AG08395 (cell line): ENCODE results near the gene TRPM5.

Experiments used
- DNase-seq: peaks from one replicate; pipeline ENCODE4 v3.0.0; 2012; ENCODE audit warnings: mixed read lengths, low spot score

The TRPM5 gene

DNA sequence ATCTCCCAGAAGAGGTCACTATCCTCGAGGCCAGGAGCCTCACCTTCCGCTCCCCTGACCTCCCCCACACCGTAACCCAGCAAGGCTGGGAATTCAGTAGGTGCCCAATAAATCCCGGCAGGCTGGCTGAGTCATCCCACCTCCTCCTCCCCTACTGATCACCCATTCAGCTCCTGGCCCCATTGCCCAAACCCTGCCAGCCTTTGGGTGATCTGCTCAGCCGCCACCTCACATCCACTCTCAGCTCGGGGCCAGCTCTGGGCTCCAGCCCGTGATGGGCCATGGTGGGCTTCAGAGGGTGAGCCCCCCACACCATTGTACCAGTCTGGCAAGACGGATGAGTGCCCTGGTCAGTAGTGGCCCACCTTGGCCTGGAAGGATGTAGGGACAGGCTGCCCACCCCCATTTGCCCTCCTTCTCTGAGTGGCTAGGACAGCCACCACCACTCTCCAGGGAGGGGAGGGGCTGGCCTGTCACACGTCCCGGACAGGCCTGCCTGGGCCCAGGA is 8.2 kb downstream of the TRPM5 start:
- DNase-seq = no peak

- DNase-seq = no peak
These were observed 8.9 kb downstream of the TRPM5 start for GRCh38 chr11:2435288-2436012.

DNA sequence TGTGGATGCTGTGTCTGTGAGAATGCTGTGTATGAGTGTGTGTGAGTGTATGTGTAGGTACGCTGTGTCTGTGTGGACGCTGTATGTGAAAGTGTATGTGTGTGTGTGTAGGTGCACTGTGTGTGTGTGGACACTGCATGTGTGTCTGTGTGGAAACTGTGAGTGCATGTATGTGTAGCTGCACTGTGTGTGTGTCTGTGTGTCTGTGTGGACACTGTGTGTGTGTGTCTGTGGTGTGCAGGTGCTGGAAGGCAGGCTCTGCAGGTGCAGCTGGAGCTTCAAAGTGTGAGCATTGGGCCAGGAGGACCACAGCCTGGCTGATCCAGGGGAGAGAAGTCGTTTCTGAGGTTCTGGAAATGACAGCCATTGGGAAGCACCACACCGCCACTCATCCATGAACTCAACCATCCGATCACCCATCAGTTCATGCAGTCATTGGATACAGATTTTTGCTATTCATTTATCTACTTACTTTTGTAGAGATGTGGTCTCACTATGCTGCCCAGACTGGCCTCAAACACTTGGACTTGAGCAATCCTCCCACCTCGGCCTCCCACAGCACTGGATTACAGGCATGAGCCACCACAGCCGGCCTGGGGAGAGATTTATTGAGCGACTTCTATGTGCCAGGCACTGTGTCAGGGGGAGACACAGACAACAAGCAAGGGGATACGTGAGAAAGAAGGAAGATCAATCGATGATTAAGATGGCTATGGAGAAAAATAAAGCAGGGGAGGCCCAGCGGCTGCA is 9.6 kb downstream of the TRPM5 start:
- DNase-seq = no peak

- no peak for DNase-seq
These were observed 10.3 kb downstream of the TRPM5 start for GRCh38 chr11:2434008-2434407.

GRCh38 chr11:2433106-2433925 is 11.0 kb downstream of the TRPM5 start:
- no peak for DNase-seq

- no peak for DNase-seq
These were observed 11.7 kb downstream of the TRPM5 start for GRCh38 chr11:2432628-2433071.

DNA sequence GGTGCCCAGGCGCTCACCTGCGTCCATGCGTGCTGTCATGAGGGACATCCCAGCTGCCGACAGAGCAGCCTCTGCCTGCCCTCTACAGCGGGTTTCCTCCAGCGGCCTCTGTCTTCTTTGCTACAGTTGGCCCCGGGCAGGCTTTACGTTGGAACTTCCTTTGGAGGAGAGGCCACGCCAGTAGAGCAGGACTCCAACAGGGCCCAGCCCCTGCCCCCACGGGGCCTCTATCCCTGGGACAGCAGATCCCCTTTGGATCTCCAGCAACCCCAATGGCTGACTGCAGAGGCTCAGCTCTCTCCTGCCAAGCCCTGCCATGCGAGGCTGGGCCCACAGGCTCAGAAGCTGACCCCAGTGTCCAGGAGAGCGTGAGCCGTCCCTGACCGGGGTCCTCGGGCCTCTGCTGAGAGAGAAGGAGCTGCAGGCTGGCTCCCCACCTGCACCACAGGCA is 12.1 kb downstream of the TRPM5 start:
- no peak for DNase-seq

DNA sequence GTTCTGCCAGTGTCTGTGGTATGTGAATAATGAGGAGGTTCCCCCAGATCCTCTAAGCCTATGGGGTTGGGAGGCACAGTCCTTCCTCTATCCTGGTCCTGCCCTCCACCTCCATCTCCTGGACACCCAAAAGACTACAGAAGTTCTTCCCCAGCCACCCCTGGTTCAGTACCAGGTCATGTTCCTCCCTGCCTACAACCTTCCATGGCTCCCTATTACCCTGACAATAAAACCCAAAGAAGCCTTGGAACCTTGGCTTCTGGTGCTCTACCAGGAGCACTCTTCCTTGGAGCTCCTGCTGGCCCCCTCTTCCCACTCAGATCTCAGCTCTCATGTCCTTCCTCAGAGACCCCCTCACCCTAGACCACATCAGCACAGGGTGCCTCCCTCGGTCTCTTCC is 12.9 kb downstream of the TRPM5 start:
- no peak for DNase-seq

DNA sequence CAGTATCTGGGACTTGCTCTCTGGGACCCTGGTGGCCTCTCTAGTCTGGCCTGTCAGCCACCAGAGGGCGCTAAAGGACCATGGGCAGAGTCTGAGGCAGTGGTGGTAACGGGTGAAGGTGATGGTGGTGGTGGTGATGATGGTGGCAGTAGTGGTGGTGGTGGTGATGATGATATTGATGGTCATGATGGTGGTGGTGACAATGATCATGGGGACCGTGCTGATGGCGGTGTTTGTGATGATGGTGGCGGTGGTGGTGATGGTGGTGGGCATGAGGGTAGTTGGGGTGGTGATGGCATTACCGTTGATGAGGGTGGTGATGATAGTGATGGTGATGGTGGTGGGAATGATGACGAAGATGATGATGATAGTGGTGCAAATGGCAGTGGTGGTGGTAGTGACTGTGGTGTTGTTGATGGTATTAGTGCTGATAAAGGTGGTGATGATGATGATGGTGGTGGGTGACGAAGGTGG is 16.0 kb downstream of the TRPM5 start:
- DNase-seq = peak; percentile 64

DNA sequence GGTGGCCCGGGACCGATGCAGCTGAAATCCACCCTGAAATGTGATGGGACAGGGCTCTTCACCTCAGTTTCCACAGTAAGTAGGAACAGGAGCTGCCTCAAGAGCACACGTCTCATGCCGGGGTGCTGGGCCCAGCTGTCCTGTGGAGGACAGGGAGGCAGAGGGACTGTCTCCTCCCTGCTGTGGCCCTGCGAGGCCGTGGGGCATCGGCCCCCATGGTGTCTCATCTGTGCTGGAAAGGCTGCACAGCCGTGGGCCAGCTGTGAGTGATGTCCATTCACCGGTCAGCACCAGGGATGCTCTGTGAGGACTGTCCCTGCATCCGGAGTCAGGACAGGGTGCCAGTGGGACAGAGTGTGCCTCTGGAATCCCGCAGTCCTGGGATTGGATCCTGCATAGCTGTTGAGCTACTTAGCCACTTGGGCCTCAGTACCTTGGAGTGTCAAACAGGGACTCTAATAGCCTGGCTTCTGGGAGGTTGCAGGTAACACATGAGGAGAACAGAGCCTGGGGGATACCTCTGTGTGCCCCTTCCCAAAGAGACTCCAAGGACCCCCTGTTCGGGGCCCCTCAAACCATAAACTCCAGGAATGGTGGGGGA is 16.5 kb downstream of the TRPM5 start:
- DNase-seq = no peak

DNA sequence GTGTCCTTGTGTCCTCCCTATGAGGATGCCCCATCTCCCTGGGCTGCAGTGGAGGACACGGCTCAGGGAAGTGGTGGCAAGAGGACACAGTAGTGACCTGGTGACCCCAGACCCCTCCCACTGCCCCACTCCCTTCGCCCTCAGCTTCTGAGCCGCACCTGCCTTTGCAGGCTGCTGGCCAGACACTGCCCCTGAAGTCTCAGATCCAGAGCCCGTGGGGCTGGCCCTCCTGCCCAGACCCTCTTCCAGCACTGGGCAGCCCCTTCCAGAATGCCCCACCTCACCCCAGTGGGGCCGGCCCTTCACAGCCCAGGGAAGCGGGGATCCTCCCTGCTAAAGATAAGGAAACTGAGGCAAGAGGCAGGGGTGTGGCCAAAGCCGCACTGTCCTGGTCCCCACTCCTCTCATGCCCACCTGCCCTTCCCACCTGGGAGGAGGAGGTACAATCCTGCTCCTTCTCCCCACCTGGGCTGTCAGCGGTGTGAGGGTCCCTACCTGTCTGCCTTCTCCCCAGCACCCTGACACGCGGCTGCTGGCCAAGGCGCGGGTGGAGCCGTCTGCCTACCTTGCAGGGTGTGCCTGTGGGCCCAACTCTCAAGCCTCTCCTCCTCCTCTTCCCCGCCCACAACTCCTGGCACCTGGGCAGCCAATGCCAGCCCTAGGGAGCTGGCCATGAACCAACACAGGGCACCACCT is 17.3 kb downstream of the TRPM5 start:
- no peak for DNase-seq

GRCh38 chr11:2426221-2426620 is 18.1 kb downstream of the TRPM5 start:
- no peak for DNase-seq

GRCh38 chr11:2425506-2425905 is 18.8 kb downstream of the TRPM5 start:
- DNase-seq = no peak

DNA sequence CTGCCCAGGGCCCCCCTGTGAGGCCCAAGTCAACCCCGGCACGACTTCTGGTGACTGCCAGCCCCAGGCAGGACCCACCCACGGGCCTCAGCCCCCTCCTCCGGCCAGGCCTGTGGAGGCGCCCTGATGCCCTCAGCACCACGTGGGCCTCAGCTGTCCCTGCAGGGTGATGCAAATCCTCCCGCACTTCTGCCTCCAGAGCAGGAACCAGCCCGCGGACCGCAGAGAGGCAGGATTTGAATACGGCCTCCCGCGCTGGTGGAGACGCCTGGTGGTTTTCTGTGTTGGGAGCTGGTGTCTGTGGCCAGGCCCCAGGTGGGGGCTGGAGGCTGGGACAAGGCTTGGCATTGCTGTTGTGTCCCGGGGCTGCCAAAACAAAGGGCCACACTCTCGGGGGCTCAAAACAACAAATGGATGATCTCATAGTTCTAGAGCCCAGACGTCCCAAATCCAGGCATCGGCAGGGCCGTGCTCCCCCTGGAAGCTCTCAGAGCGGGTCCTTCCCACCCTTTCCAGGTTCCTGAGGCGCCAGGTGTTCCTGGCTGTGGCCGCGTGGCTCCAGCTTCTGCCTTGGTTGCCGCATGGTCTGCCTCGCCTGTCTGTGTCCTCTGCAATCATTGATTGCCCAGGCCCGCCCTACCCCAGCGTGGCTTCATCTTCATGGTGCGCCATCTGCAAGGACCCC is 19.4 kb downstream of the TRPM5 start:
- DNase-seq = no peak

GRCh38 chr11:2423157-2424025 is 20.9 kb downstream of the TRPM5 start:
- no peak for DNase-seq

- DNase-seq = no peak
These were observed 21.7 kb downstream of the TRPM5 start for GRCh38 chr11:2422461-2423156.

GRCh38 chr11:2421996-2422395 is 22.3 kb downstream of the TRPM5 start:
- no peak for DNase-seq

DNA sequence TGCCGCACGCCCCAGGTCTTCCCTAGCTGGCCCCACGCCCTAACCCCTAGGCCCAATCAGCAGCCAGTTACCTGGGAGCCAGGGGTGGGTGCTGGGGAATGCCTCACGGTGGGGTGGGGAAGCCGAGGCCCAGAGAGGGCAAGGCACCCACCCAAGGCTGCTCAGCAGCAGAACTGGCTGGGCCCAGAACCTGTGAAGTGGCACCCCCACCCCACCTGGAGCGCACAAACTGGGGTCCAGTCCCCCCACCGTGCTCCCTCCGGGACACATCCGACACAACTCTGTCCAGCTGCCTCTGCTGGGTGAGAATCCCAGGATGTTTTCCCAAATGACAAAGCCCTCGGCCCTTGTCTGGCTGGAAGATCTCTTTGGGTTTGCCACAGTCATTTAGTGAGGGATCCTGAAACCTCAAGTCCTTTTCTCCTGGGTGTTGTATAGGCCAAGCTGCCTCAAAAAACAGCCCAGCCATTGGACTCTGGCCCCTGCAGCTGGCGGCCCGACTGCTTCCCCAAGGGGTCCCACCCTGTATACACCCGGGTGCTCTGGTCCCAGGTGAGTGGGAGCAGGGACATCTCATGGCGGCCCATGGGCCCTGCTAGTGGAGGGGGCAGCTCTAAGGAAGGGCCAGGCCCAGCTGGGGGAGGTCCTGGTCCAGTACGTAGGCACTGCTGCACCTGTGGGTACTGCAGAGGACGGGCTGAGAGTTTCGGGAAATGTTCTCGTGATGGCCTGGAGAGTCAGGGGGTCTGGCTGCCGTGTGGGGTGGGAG is 22.9 kb downstream of the TRPM5 start:
- no peak for DNase-seq
